HepG2 (cell line): ENCODE results near the gene MSANTD2. TPM values are rescaled to one million over a fixed set of nuclear protein-coding genes. Genes with fewer than 3 reads are reported as not detected.
A peak's percentile ranks its signal among the peaks of the same experiment; 100 is the strongest.

Experiments used
- BRD4 ChIP-seq: sonication (generic); formaldehyde crosslinking; IDR thresholded peaks from 2 replicates; pipeline ENCODE4 v1.4.0; 2020; ENCODE audit warnings: missing genetic modification reagents
- DZIP1 ChIP-seq: sonication (generic); formaldehyde crosslinking; IDR thresholded peaks from 2 replicates; pipeline ENCODE4 v1.5.0; 2020; ENCODE audit warnings: mild to moderate bottlenecking, missing genetic modification reagents
- EP300 ChIP-seq, 3 experiments: sonication (generic) in 1 of 3; formaldehyde crosslinking in 1 of 3; IDR thresholded peaks; 2 replicates each; pipeline versions ENCODE4 v1.5.1 to v1.6.1; 2011 to 2020; ENCODE audit warnings: low read depth in 2 of 3, low read length in 2 of 3, borderline replicate concordance in 1 of 3, improper control_type of control experiment in 1 of 3, mild to moderate bottlenecking in 1 of 3, missing genetic modification reagents in 1 of 3, moderate library complexity in 1 of 3
- KLF12 ChIP-seq: sonication (generic); formaldehyde crosslinking; IDR thresholded peaks from 2 replicates; pipeline ENCODE4 v1.4.0; 2020; ENCODE audit warnings: missing genetic modification reagents, borderline replicate concordance
- NFE2L2 ChIP-seq: fragments of 150-350 bp; IDR thresholded peaks from 2 replicates; pipeline ENCODE4 v1.6.1; 2014; ENCODE audit warnings: low read length
- NONO ChIP-seq, 2 experiments: fragments of 450-650 bp in 1 of 2; sonication (generic) in 1 of 2; formaldehyde crosslinking in 1 of 2; IDR thresholded peaks in 1 of 2; conservative IDR thresholded peaks in 1 of 2; 2 replicates each; pipeline versions ENCODE4 v1.6.1 to v1.8.0; 2017 to 2022; ENCODE audit warnings: mild to moderate bottlenecking in 1 of 2, missing genetic modification reagents in 1 of 2, moderate library complexity in 1 of 2
- RARA ChIP-seq: IDR thresholded peaks from 2 replicates; pipeline ENCODE4 v1.6.1; 2016; ENCODE audit warnings: missing genetic modification reagents, missing compliant biosample characterization
- TARDBP ChIP-seq: sonication (generic); formaldehyde crosslinking; IDR thresholded peaks from 2 replicates; pipeline ENCODE4 v1.8.0; 2022; ENCODE audit warnings: mild to moderate bottlenecking, missing genetic modification reagents
- TEF ChIP-seq: sonication (generic); formaldehyde crosslinking; IDR thresholded peaks from 2 replicates; pipeline ENCODE4 v1.5.0; 2020; ENCODE audit warnings: missing genetic modification reagents
- ZFP41 ChIP-seq: sonication (generic); formaldehyde crosslinking; IDR thresholded peaks from 2 replicates; pipeline ENCODE4 v1.4.0; 2020; ENCODE audit warnings: mild to moderate bottlenecking, missing genetic modification reagents, borderline replicate concordance
- ZFP90 ChIP-seq: sonication (generic); formaldehyde crosslinking; IDR thresholded peaks from 2 replicates; pipeline ENCODE4 v1.8.0; 2022; ENCODE audit warnings: missing genetic modification reagents, mild to moderate bottlenecking, inconsistent platforms, borderline replicate concordance
- ZMAT3 ChIP-seq: sonication (generic); formaldehyde crosslinking; conservative IDR thresholded peaks from 2 replicates; pipeline ENCODE4 v1.7.0; 2021; ENCODE audit warnings: missing genetic modification reagents
- ZNF12 ChIP-seq: sonication (generic); formaldehyde crosslinking; IDR thresholded peaks from 2 replicates; pipeline ENCODE4 v1.5.0; 2020; ENCODE audit warnings: missing genetic modification reagents
- ZNF224 ChIP-seq: sonication (generic); formaldehyde crosslinking; IDR thresholded peaks from 2 replicates; pipeline ENCODE4 v1.5.0; 2020; ENCODE audit warnings: mild to moderate bottlenecking, missing genetic modification reagents
- ZNF280B ChIP-seq: sonication (generic); formaldehyde crosslinking; IDR thresholded peaks from 2 replicates; pipeline ENCODE4 v1.5.0; 2020; ENCODE audit warnings: missing genetic modification reagents, mild to moderate bottlenecking, borderline replicate concordance
- ZNF607 ChIP-seq: sonication (generic); formaldehyde crosslinking; IDR thresholded peaks from 2 replicates; pipeline ENCODE4 v1.5.1; 2020; ENCODE audit warnings: missing genetic modification reagents, mild to moderate bottlenecking, borderline replicate concordance
- ZNF749 ChIP-seq: sonication (generic); formaldehyde crosslinking; IDR thresholded peaks from 2 replicates; pipeline ENCODE4 v1.8.0; 2022; ENCODE audit warnings: mild to moderate bottlenecking, missing genetic modification reagents, moderate library complexity, borderline replicate concordance
- ZNF761 ChIP-seq: sonication (generic); formaldehyde crosslinking; conservative IDR thresholded peaks from 2 replicates; pipeline ENCODE4 v1.4.0; 2020; ENCODE audit warnings: mild to moderate bottlenecking, missing genetic modification reagents
- ZNF776 ChIP-seq: sonication (generic); formaldehyde crosslinking; IDR thresholded peaks from 2 replicates; pipeline ENCODE4 v1.4.0; 2020; ENCODE audit warnings: mild to moderate bottlenecking, missing genetic modification reagents
- ZZZ3 ChIP-seq: sonication (generic); formaldehyde crosslinking; IDR thresholded peaks from 2 replicates; pipeline ENCODE4 v1.4.0; 2020; ENCODE audit warnings: missing genetic modification reagents, mild to moderate bottlenecking, borderline replicate concordance
- polyA plus RNA-seq, 8 experiments: library from polyadenylated mRNA; depleted of rRNA in 3 of 8; stranded (reverse) in 7 of 8; unstranded in 1 of 8; fragments of >200 nt; fragmentation: Illumina TruSeq in 4 of 8; extraction: Trizol in 4 of 8; gene quantifications; 2 replicates each; pipeline versions ENCODE4 v1.2.1 to v1.2.3, GENCODE V29; 2011 to 2016; ENCODE audit warnings: low read depth in 4 of 8, missing spikeins in 1 of 8, mixed read lengths in 1 of 8; ENCODE audit not compliant: insufficient read depth in 1 of 8
- total RNA-seq, 5 experiments: library from RNA; depleted of rRNA; stranded (reverse); fragments of >200 nt; fragmentation: Illumina TruSeq; extraction: Trizol; gene quantifications; 2 replicates each; pipeline ENCODE4 v1.2.3, GENCODE V29; 2016; ENCODE audit warnings: low read depth in 1 of 5

The MSANTD2 gene
- total and polyA plus RNA-seq, 2 of the 13 experiments (the other 11 are each of a cell fraction or from before 2014, with no cell fraction given) = 8.7 to 10.1 TPM

- no peak for TF ChIP-seq ZNF761 (CRISPR knock-in tag)
- TF ChIP-seq ZNF224 (CRISPR knock-in tag) = 0 out of 2 replicates have a peak, but pooled peaks have one; percentile 58
- peak; percentile 82; the same call in 1 of the 2 replicates for TF ChIP-seq DZIP1 (CRISPR knock-in tag)
- 0 out of 2 replicates have a peak, but pooled peaks have one; percentile 21 for TF ChIP-seq BRD4 (CRISPR knock-in tag)
- 0 out of 2 replicates have a peak, but pooled peaks have one; percentile 32 for TF ChIP-seq ZNF607 (CRISPR knock-in tag)
- peak; percentile 76; the same call in 1 of the 2 replicates for TF ChIP-seq ZNF749 (CRISPR knock-in tag)
- TF ChIP-seq NFE2L2 = no peak
- no peak for TF ChIP-seq NONO (IDR thresholded peaks at IDR 0.05)
- no peak for TF ChIP-seq NONO (CRISPR knock-in tag; conservative IDR thresholded peaks at IDR 0.05)
- TF ChIP-seq RARA = peak; percentile 30; the same call in 1 of the 2 replicates
- 0 out of 2 replicates have a peak, but pooled peaks have one; percentile 33 for TF ChIP-seq ZNF12 (CRISPR knock-in tag)
- no peak for TF ChIP-seq ZZZ3 (CRISPR knock-in tag)
- TF ChIP-seq TEF (CRISPR knock-in tag) = peak; percentile 54; the same call in 1 of the 2 replicates
- TF ChIP-seq ZFP90 (CRISPR knock-in tag) = no peak
- no peak for TF ChIP-seq KLF12 (CRISPR knock-in tag)
- TF ChIP-seq ZFP41 = 0 out of 2 replicates have a peak, but pooled peaks have one; percentile 22
- TF ChIP-seq ZMAT3 (CRISPR knock-in tag) = peak; percentile 89
- TF ChIP-seq TARDBP = no peak
- peak; percentile 80; the same call in 1 of the 2 replicates for TF ChIP-seq ZNF776
- no peak for TF ChIP-seq EP300 (IDR thresholded peaks at IDR 0.05; ENCODE audit: low read depth in 2 of 2, low read length in 2 of 2)
- TF ChIP-seq EP300 (CRISPR knock-in tag; IDR thresholded peaks at IDR 0.05; ENCODE audit: borderline replicate concordance) = no peak
- TF ChIP-seq ZNF280B = peak; percentile 67; the same call in 1 of the 2 replicates
Measured at GRCh38 chr11:124759266-124760204, 40.7 kb downstream of the MSANTD2 start (continued).
